H1 (cell line): ENCODE data around the gene TOM1L2. TPM values are rescaled to one million over a fixed set of nuclear protein-coding genes. Genes with fewer than 3 reads are reported as not detected.

Experiments used
- ASH2L ChIP-seq: fragments of 200-600, 300-600 bp; sonication (generic); IDR thresholded peaks from one replicate; pipeline ENCODE4 v1.7.1; 2017; ENCODE audit warnings: low read length
- BRCA1 ChIP-seq: IDR thresholded peaks from 2 replicates; pipeline ENCODE4 v1.6.1; 2012; ENCODE audit warnings: low read depth, low read length, improper control_type of control experiment
- CEBPB ChIP-seq: IDR thresholded peaks from 2 replicates; pipeline ENCODE4 v1.6.1; 2012; ENCODE audit warnings: low read depth, low read length
- FOSL1 ChIP-seq: IDR thresholded peaks from 2 replicates; pipeline ENCODE4 v1.6.1; 2011; ENCODE audit warnings: mild to moderate bottlenecking, low read depth, low read length, moderate library complexity; ENCODE audit not compliant: insufficient read depth
- RXRA ChIP-seq: IDR thresholded peaks from 2 replicates; pipeline ENCODE4 v1.6.1; 2011; ENCODE audit warnings: low read depth, mild to moderate bottlenecking, low read length, moderate library complexity; ENCODE audit not compliant: insufficient read depth
- TAF7 ChIP-seq: optimal IDR thresholded peaks from 2 replicates; pipeline ENCODE3; 2011; ENCODE audit warnings: low read depth, mild to moderate bottlenecking, inconsistent platforms, low read length, moderate library complexity, borderline replicate concordance
- TCF12 ChIP-seq: IDR thresholded peaks from 2 replicates; pipeline ENCODE4 v1.6.1; 2011; ENCODE audit warnings: low read depth, mild to moderate bottlenecking, low read length
- YY1 ChIP-seq: IDR thresholded peaks from 2 replicates; pipeline ENCODE4 v1.6.1; 2011; ENCODE audit warnings: low read depth, mild to moderate bottlenecking, low read length
- polyA plus RNA-seq, 7 experiments: library from polyadenylated mRNA; depleted of rRNA in 3 of 7; stranded (reverse) in 5 of 7; unstranded in 2 of 7; fragments of >200 nt in 5 of 7; fragments of 200-250 nt in 2 of 7; gene quantifications; 1 replicate in 5 of 7; 2 replicates in 1 of 7; 4 replicates in 1 of 7; pipeline versions ENCODE4 v1.2.1 to v1.2.3, GENCODE V29; 2011 to 2013; ENCODE audit warnings: missing spikeins in 2 of 7, mixed read lengths in 2 of 7
- total RNA-seq: library from RNA; stranded (reverse); fragmentation: NEBNext Ultra II Directional; extraction: Animal tissue kit (Norgen Biotek cat#: 25700); gene quantifications from 2 replicates; pipeline ENCODE4 v1.2.1, GENCODE V29; 2021

The TOM1L2 gene
- total and polyA plus RNA-seq, 2 of the 8 experiments (the other 6 are each of a cell fraction or from before 2014, with no cell fraction given): 2.0 to 3.4 TPM

- TF ChIP-seq FOSL1 (no peak), TCF12 (no peak), BRCA1 (no peak), ASH2L (no peak), TAF7 (no peak), RXRA (no peak), YY1 (no peak), CEBPB (no peak)
Measured at GRCh38 chr17:17795946-17796786, 176.0 kb downstream of the TOM1L2 start (continued).
